Activated CD4-positive, CD25-positive, alpha-beta regulatory T cell treated with anti-CD3 and anti-CD28 coated beads, Interleukin-2, amount 50 U/mL, for 72 hours (primary cell): ENCODE data around the gene TRIM48.
"Not testable (repeated sequence)": the region's sequence is repeated elsewhere in the genome, so short reads cannot be mapped to it uniquely, and the experiment has no call there.

Experiments used
- DNase-seq: peaks from one replicate; pipeline ENCODE4 v3.0.0; 2021

The TRIM48 gene, protein sequence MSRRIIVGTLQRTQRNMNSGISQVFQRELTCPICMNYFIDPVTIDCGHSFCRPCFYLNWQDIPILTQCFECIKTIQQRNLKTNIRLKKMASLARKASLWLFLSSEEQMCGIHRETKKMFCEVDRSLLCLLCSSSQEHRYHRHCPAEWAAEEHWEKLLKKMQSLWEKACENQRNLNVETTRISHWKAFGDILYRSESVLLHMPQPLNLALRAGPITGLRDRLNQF

DNA sequence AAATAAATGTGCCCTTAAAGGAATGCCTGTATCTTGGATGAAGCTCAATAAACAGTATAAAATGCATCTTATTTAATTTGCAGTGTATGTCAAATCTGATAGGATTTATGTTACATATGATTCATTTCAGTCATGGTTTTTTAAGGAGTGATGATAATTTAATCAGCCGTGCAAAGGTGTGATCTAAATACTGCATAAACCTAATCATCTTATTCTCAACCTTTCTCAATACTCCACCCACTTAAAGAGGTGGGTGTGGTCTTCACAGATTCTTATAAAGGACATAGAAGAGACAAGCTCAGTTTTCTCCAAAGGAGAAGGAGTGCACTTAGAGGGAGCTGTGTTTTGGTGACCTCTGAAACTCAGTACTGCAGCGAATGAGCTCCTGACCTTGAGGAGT, at the start of gene TRIM48:
Gene TRIM48, plus strand, starts transcription at position 301 of the 400 bp plus-strand sequence. CDS start 113 bp downstream, outside the sequence.
- not testable (repeated sequence) for DNase-seq

DNA sequence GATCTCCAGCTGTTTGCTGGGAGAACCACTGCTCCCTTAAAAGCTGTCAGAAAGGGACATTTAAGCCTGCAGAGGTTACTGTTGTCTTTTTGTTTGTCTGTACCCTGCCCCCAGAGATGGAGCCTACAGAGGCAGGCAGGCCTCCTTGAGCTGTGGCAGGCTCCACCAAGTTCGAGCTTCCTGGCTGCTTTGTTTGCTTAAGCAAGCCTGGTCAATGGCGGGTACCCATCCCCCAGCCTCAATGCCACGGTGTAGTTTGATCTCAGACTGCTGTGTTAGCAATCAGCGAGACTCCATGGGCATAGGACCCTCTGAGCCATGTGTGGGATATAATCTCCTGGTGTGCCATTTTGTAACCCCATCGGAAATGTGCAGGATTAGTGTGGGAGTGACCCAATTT, 23.6 kb upstream of the TRIM48 start:
- not testable (repeated sequence) for DNase-seq

GRCh38 chr11:55263081-55263480, 1.1 kb downstream of the TRIM48 start:
- no peak for DNase-seq
